Aorta (tissue), 5 donors: ENCODE results near the gene KCTD15. TPM values are rescaled to one million over a fixed set of nuclear protein-coding genes. Genes with fewer than 3 reads are reported as not detected.

Experiments used
- ATAC-seq: fragments of 200-7000 bp; cut with Tn5 transposase; one replicate; pipeline ENCODE4 v1.9.1; 2022; ENCODE audit warnings: moderate library complexity; ENCODE audit not compliant: low FRiP score
- DNase-seq, 2 donors: peaks; one replicate each; pipeline ENCODE4 v3.0.0-alpha.2; 2020
- H3K27ac ChIP-seq, 2 donors: one replicate each; pipeline ENCODE4 v1.5.1; 2013; ENCODE audit warnings: low read length in 2 of 2, mild to moderate bottlenecking in 2 of 2, moderate library complexity in 2 of 2, control low read depth in 1 of 2, inconsistent platforms in 1 of 2, low read depth in 1 of 2
- H3K27me3 ChIP-seq, 2 donors: one replicate each; pipeline ENCODE4 v1.6.1; 2013; ENCODE audit warnings: control low read depth in 1 of 2, low read length in 1 of 2, mild to moderate bottlenecking in 1 of 2, moderate library complexity in 1 of 2; ENCODE audit not compliant: insufficient read depth in 2 of 2, control insufficient read depth in 1 of 2
- H3K36me3 ChIP-seq, 2 donors: one replicate each; pipeline ENCODE4 v1.6.1; 2013; ENCODE audit warnings: control low read depth in 1 of 2, low read length in 1 of 2, mild to moderate bottlenecking in 1 of 2; ENCODE audit not compliant: insufficient read depth in 2 of 2, control insufficient read depth in 1 of 2
- H3K4me1 ChIP-seq, 2 donors: one replicate each; pipeline ENCODE4 v1.6.1; 2013; ENCODE audit warnings: low read length in 2 of 2, control low read depth in 1 of 2, mild to moderate bottlenecking in 1 of 2, moderate library complexity in 1 of 2; ENCODE audit not compliant: insufficient read depth in 2 of 2, control insufficient read depth in 1 of 2
- H3K4me3 ChIP-seq, 2 donors: one replicate each; pipeline ENCODE4 v1.5.1; 2013; ENCODE audit warnings: low read length in 2 of 2, control low read depth in 1 of 2, mild to moderate bottlenecking in 1 of 2
- H3K9me3 ChIP-seq: one replicate; pipeline ENCODE4 v1.6.1; 2013; ENCODE audit warnings: mild to moderate bottlenecking, low read length; ENCODE audit not compliant: control insufficient read depth
- WGBS, 2 donors: extraction: QIAGEN DNeasy Blood & Tissue Kit; methylation state at CpG; one replicate each; pipeline ENCODE4 v1.1.7; 2013; 5-methylcytosine and 5-hydroxymethylcytosine counted together
- intact Hi-C, 2 donors: fragments of 100-400 bp; cut with DNase I; formaldehyde crosslinking; loops; one replicate each; pipeline versions ENCODE4 v1.14.2 to v1.15.0; 2022
- polyA plus RNA-seq, 2 donors: library from polyadenylated mRNA; stranded (reverse); fragments of 200-250 nt; gene quantifications; one replicate each; pipeline ENCODE4 v1.2.3, GENCODE V29; 2013
- total RNA-seq, 2 donors: library from RNA; stranded (reverse); fragmentation: NEBNext Ultra II Directional; extraction: Animal tissue kit (Norgen Biotek cat#: 25700); gene quantifications; one replicate each; pipeline ENCODE4 v1.2.1, GENCODE V29; 2021
- donor health status: healthy with polysubstance abuse.
- donor health status: Bipolar disorder and iron deficiency.
- donor health status: DM: no; HTN: no; CAD: no.
- donor health status: DM: no; HTN: no; CAD: no.
- donor health status: DM: yes; HTN: yes; CAD: no.

KCTD15 gene
- total and polyA plus RNA-seq, 4 donors: 12.0 to 63.3 (median 42.5) TPM

GRCh38 chr19:33752945-33753344 lies 43.7 kb upstream of the KCTD15 start:
- Histone ChIP-seq H3K4me3 (no peak overlapping the region), H3K27me3 (no peaks in the 10 kb centered on the region), H3K36me3 (no peaks in the 10 kb centered on the region), H3K27ac (no peak overlapping the region), H3K4me1 (no peaks in the 10 kb centered on the region), H3K9me3 (no peaks in the 10 kb centered on the region)
- intact Hi-C loops: no loop called here
- WGBS, 2 donors: 79 to 86% methylated on average over 6 of the region's 6 CpGs
- ATAC-seq (no peak), DNase-seq (peak in 1 of 2 donors; percentile 47)

GRCh38 chr19:33754361-33754760 lies 42.3 kb upstream of the KCTD15 start:
- Histone ChIP-seq H3K27ac (no peak overlapping the region), H3K4me3 (no peak overlapping the region), H3K36me3 (no peaks in the 10 kb centered on the region), H3K27me3 (no peaks in the 10 kb centered on the region), H3K4me1 (no peaks in the 10 kb centered on the region), H3K9me3 (no peaks in the 10 kb centered on the region)
- intact Hi-C loops: no loop called here
- DNase-seq (no peak), ATAC-seq (no peak)
- 60 to 69% methylated on average over 7 of the region's 7 CpGs for WGBS, 2 donors

- 38 to 39% methylated on average over 26 of the region's 26 CpGs for WGBS, 2 donors
- no peaks in the 10 kb centered on the region for H3K36me3 ChIP-seq
- H3K4me3 ChIP-seq: no peak overlapping the region
- DNase-seq: no peak
- H3K4me1 ChIP-seq: no peaks in the 10 kb centered on the region
- no peak overlapping the region for H3K27ac ChIP-seq
- no peak for ATAC-seq
- H3K27me3 ChIP-seq: no peaks in the 10 kb centered on the region
- intact Hi-C loops: no loop called here
- H3K9me3 ChIP-seq: no peaks in the 10 kb centered on the region
Observed at GRCh38 chr19:33755099-33756035, 41.3 kb upstream of the KCTD15 start.

- WGBS, 2 donors: 83 to 90% methylated on average over 11 of the region's 11 CpGs
- ATAC-seq: no peak
- intact Hi-C loops: no loop called here
Observed at GRCh38 chr19:33756177-33756576, 40.5 kb upstream of the KCTD15 start.

DNA sequence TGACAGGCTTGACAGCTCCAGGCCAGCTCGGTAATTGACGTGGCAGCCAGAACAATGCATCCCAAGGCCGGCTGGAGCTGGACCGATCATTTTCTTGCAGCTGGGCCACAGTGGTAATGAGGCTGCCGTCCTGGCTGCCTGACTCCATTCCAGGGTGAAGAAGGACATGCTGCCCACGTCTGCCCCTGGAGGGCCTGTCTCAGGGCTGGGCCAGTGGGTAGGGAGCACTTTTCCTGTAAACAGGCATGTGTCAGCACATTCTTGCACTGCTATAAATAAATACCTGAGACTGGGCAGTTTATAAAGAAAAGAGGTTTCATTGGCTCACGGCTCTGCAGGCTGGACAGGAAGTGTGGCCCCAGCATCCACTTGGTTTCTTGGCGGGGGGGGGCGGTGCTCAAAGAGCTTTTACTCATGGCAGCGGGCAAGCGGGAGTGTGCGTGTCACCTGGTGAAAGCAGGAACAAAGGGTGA lies 38.1 kb upstream of the KCTD15 start:
- intact Hi-C loops: no loop called here
- no peak for DNase-seq
- Histone ChIP-seq H3K27ac (no peak overlapping the region), H3K9me3 (no peaks in the 10 kb centered on the region), H3K36me3 (no peaks in the 10 kb centered on the region), H3K27me3 (no peaks in the 10 kb centered on the region), H3K4me3 (no peak overlapping the region), H3K4me1 (no peaks in the 10 kb centered on the region)
- WGBS, 2 donors: 25 to 34% methylated on average over 12 of the region's 12 CpGs
- ATAC-seq: no peak

More at GRCh38 chr19:33756177-33756576, 40.5 kb upstream of the KCTD15 start:
- Histone ChIP-seq H3K27me3 (no peaks in the 10 kb centered on the region), H3K36me3 (no peaks in the 10 kb centered on the region), H3K4me3 (no peak overlapping the region), H3K9me3 (no peaks in the 10 kb centered on the region), H3K4me1 (no peaks in the 10 kb centered on the region), H3K27ac (no peak overlapping the region)
- no peak for DNase-seq

DNA sequence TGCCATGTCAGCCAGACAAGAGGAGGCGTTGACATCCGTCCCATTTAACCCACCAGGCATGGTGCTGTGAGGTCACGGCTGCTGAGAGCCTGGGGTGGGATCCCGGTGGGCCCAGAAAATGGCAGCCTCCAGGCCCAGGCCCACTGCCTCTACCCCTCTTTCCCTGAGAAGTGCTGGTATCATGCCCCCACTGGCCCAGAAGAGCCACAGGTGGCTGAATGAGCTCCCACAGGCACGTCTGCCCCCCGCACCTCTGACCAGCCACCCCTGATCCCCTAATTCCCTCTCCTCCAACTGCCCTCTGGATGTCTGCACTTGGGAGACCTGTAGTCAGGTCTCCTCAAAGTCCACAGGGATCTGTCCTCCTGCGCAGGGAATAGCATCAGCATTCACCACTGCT lies 37.3 kb upstream of the KCTD15 start:
- 82 to 84% methylated on average over 7 of the region's 7 CpGs for WGBS, 2 donors
- Histone ChIP-seq H3K27me3 (no peaks in the 10 kb centered on the region), H3K9me3 (no peaks in the 10 kb centered on the region), H3K4me3 (no peak overlapping the region), H3K36me3 (no peaks in the 10 kb centered on the region), H3K27ac (no peak overlapping the region), H3K4me1 (no peaks in the 10 kb centered on the region)
- intact Hi-C loops: no loop called here
- DNase-seq (no peak), ATAC-seq (no peak)

DNA sequence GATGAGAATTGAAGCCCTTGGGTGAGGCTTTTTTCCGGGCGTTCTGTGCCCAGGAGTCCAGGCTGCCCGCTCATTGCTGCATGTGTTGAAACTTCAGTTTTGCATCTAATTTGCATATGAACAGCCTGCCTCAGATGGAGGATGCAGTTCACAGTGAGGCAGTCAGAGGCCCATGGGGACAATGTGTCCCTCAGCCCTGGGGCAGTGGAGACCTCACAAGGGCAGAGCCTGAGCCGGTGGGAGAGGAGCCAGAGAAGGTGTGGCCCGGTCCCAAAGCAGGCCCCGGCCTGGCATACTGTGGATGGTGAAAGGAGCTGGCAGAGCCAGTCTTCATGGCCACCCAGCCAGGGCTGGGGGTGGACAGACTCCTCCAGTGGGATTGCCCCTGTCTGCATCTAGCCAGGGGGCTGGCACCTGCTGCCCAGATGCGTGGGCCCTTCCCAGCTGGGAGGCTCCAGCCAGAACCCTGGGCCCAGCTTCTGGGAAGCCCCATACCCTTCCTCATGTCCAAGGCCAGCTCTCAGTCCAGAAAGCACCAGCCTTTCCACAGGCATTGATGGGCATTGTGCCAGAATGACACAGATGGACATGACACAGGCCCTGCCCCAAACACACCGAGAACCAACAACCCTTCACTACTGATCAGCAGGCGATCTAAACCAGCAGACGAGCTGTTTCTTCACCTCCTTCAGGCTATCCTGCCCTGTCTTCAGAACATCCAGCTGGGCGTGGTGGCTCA lies 32.9 kb upstream of the KCTD15 start:
- Histone ChIP-seq H3K36me3 (no peaks in the 10 kb centered on the region), H3K4me1 (no peaks in the 10 kb centered on the region), H3K27ac (no peak overlapping the region), H3K4me3 (no peak overlapping the region), H3K27me3 (no peaks in the 10 kb centered on the region), H3K9me3 (no peaks in the 10 kb centered on the region)
- 66 to 67% methylated on average over 11 of the region's 11 CpGs for WGBS, 2 donors
- no peak for DNase-seq
- ATAC-seq: no peak
- intact Hi-C loops: no loop called here

DNA sequence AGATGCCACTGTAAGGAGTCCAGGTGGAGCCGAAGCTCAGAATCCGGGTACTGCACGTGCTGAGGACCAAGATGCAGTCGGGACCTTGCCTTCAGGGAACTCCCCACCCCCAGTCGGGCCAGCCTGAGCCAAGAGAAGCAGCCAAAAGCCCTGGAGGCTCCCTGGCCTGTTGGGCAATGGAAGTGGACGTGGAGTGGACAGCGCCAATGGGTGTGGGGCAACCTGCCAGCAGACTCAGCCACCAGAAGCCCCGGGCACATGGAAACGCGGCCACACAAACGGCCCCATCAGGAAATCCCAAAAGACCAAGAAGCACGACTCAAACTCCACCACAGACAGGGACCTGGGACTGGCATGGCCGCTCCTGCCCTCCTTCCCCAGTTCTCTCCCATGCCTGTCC lies 30.0 kb upstream of the KCTD15 start:
- H3K27me3 ChIP-seq: no peaks in the 10 kb centered on the region
- intact Hi-C loops: no loop called here

More for the DNA sequence above, 30.0 kb upstream of the KCTD15 start:
- Histone ChIP-seq H3K27ac (no peak overlapping the region), H3K36me3 (no peaks in the 10 kb centered on the region), H3K4me1 (no peaks in the 10 kb centered on the region), H3K4me3 (no peak overlapping the region), H3K9me3 (no peaks in the 10 kb centered on the region)
- no peak for DNase-seq
- WGBS, 2 donors: 77 to 79% methylated on average over 13 of the region's 13 CpGs
- no peak for ATAC-seq
